Activated CD4-positive, alpha-beta memory T cell treated with anti-CD3 and anti-CD28 coated beads for 36 hours (primary cell): ENCODE data around the gene KCNH4. TPM values are rescaled to one million over a fixed set of nuclear protein-coding genes. Genes with fewer than 3 reads are reported as not detected.

Experiments used
- CTCF ChIA-PET: fragments of 350-600 bp; sonication (Branson Sonifier 250); formaldehyde crosslinking; loops from one replicate; lab custom pipeline; 2021; ENCODE audit warnings: antibody characterized with exemption, inconsistent platforms; lab: Charles Lee
- POLR2A ChIA-PET: fragments of 350-600 bp; sonication (Branson Sonifier 250); formaldehyde crosslinking; loops from one replicate; lab custom pipeline; 2021; ENCODE audit warnings: antibody characterized with exemption; lab: Charles Lee
- DNase-seq: peaks from one replicate; pipeline ENCODE4 v3.0.0-alpha.2; 2020
- H3K27ac Mint-ChIP-seq: one replicate; pipeline ENCODE4 v1.8.0; 2021; ENCODE audit warnings: mixed read lengths
- H3K27me3 Mint-ChIP-seq: one replicate; pipeline ENCODE4 v1.8.0; 2021; ENCODE audit warnings: mixed read lengths
- H3K36me3 Mint-ChIP-seq: one replicate; pipeline ENCODE4 v1.8.0; 2021; ENCODE audit warnings: mixed read lengths
- H3K4me1 Mint-ChIP-seq: one replicate; pipeline ENCODE4 v1.8.0; 2021; ENCODE audit warnings: low read depth, mixed read lengths
- H3K4me3 Mint-ChIP-seq: one replicate; pipeline ENCODE4 v1.8.0; 2021; ENCODE audit warnings: mild to moderate bottlenecking, mixed read lengths
- H3K9me3 Mint-ChIP-seq: one replicate; pipeline ENCODE4 v1.8.0; 2021; ENCODE audit warnings: mixed read lengths
- intact Hi-C: fragments of 100-400 bp; cut with micrococcal nuclease; formaldehyde crosslinking; loops from one replicate; pipeline ENCODE4 v1.15.1; 2023
- total RNA-seq, 2 experiments: library from RNA; stranded (reverse); gene quantifications; one replicate each; pipeline ENCODE4 v1.2.3, GENCODE V29; 2021

KCNH4 gene
- total RNA-seq, 2 experiments from 2014 or later: 0.39 to 0.40 TPM

- CTCF ChIA-PET: no interaction called here
- DNase-seq: no peak
- POLR2A ChIA-PET: no interaction called here
- no peak overlapping the region for H3K4me3 Mint-ChIP-seq
- intact Hi-C loops: no loop called here
- no peaks in the 10 kb centered on the region for H3K9me3 Mint-ChIP-seq
- no peaks in the 10 kb centered on the region for H3K36me3 Mint-ChIP-seq
- H3K27ac Mint-ChIP-seq: no peak overlapping the region
- H3K27me3 Mint-ChIP-seq: peaks cover 2% of the 10 kb centered on the region
- H3K4me1 Mint-ChIP-seq: peaks cover 10% of the 10 kb centered on the region
These were observed 6.7 kb downstream of the KCNH4 start for GRCh38 chr17:42174126-42174783.

GRCh38 chr17:42171831-42172230, 9.1 kb downstream of the KCNH4 start:
- no peaks in the 10 kb centered on the region for H3K36me3 Mint-ChIP-seq
- intact Hi-C loops: no loop called here
- ChIA-PET CTCF (interaction anchor here (0.6 to 1.0 kb wide), 2 partner anchors 235 to 257 kb away, joined by 3 to 5 read pairs; no protein-coding TSS in a partner anchor), POLR2A (no interaction called here)
- H3K4me3 Mint-ChIP-seq: no peak overlapping the region
- H3K4me1 Mint-ChIP-seq: no peaks in the 10 kb centered on the region
- H3K27ac Mint-ChIP-seq: no peak overlapping the region
- no peaks in the 10 kb centered on the region for H3K9me3 Mint-ChIP-seq
- H3K27me3 Mint-ChIP-seq: no peaks in the 10 kb centered on the region
- no peak for DNase-seq

- ChIA-PET POLR2A (no interaction called here), CTCF (no interaction called here)
- H3K4me1 Mint-ChIP-seq: no peaks in the 10 kb centered on the region
- no peaks in the 10 kb centered on the region for H3K27me3 Mint-ChIP-seq
- no peaks in the 10 kb centered on the region for H3K36me3 Mint-ChIP-seq
- intact Hi-C loops: no loop called here
- no peak overlapping the region for H3K27ac Mint-ChIP-seq
- H3K9me3 Mint-ChIP-seq: no peaks in the 10 kb centered on the region
- DNase-seq: no peak
- H3K4me3 Mint-ChIP-seq: no peak overlapping the region
These were observed 11.6 kb downstream of the KCNH4 start for GRCh38 chr17:42169351-42169750.

- no peaks in the 10 kb centered on the region for H3K27me3 Mint-ChIP-seq
- no peak overlapping the region for H3K4me3 Mint-ChIP-seq
- no peak overlapping the region for H3K27ac Mint-ChIP-seq
- intact Hi-C loops: no loop called here
- POLR2A ChIA-PET: no interaction called here
- H3K9me3 Mint-ChIP-seq: no peaks in the 10 kb centered on the region
- DNase-seq: no peak
- H3K4me1 Mint-ChIP-seq: no peaks in the 10 kb centered on the region
- CTCF ChIA-PET: no interaction called here
- no peaks in the 10 kb centered on the region for H3K36me3 Mint-ChIP-seq
These were observed 13.1 kb downstream of the KCNH4 start for GRCh38 chr17:42167807-42168206.

- Mint-ChIP-seq H3K4me1 (no peaks in the 10 kb centered on the region), H3K9me3 (no peaks in the 10 kb centered on the region), H3K36me3 (no peaks in the 10 kb centered on the region), H3K4me3 (no peak overlapping the region), H3K27me3 (no peaks in the 10 kb centered on the region), H3K27ac (no peak overlapping the region)
- POLR2A ChIA-PET: no interaction called here
- CTCF ChIA-PET: no interaction called here
- intact Hi-C loops: no loop called here
- DNase-seq: no peak
These were observed 14.7 kb downstream of the KCNH4 start for GRCh38 chr17:42166196-42166763.

GRCh38 chr17:42165751-42166150, 15.2 kb downstream of the KCNH4 start:
- POLR2A ChIA-PET: no interaction called here
- DNase-seq: no peak
- Mint-ChIP-seq H3K9me3 (no peaks in the 10 kb centered on the region), H3K4me3 (no peak overlapping the region), H3K27me3 (no peaks in the 10 kb centered on the region), H3K36me3 (no peaks in the 10 kb centered on the region), H3K27ac (no peak overlapping the region), H3K4me1 (no peaks in the 10 kb centered on the region)
- intact Hi-C loops: no loop called here
- CTCF ChIA-PET: no interaction called here

GRCh38 chr17:42163696-42164407, 17.1 kb downstream of the KCNH4 start:
- CTCF ChIA-PET: interaction anchor here (0.6 to 2.3 kb wide), 10 partner anchors 15 to 661 kb away, joined by 3 to 10 read pairs (median 4); no protein-coding TSS in a partner anchor
- H3K36me3 Mint-ChIP-seq: no peaks in the 10 kb centered on the region
- no peaks in the 10 kb centered on the region for H3K9me3 Mint-ChIP-seq
- H3K4me3 Mint-ChIP-seq: no peak overlapping the region
- no peak overlapping the region for H3K27ac Mint-ChIP-seq
- intact Hi-C loops: no loop called here
- DNase-seq: no peak
- POLR2A ChIA-PET: no interaction called here
- no peaks in the 10 kb centered on the region for H3K4me1 Mint-ChIP-seq
- no peaks in the 10 kb centered on the region for H3K27me3 Mint-ChIP-seq

- H3K36me3 Mint-ChIP-seq: no peaks in the 10 kb centered on the region
- POLR2A ChIA-PET: no interaction called here
- peak; percentile 71 for DNase-seq
- H3K9me3 Mint-ChIP-seq: no peaks in the 10 kb centered on the region
- no peak overlapping the region for H3K27ac Mint-ChIP-seq
- H3K4me3 Mint-ChIP-seq: no peak overlapping the region
- no peaks in the 10 kb centered on the region for H3K4me1 Mint-ChIP-seq
- H3K27me3 Mint-ChIP-seq: no peaks in the 10 kb centered on the region
- CTCF ChIA-PET: interaction anchor here (0.6 to 2.3 kb wide), 10 partner anchors 14 to 662 kb away, joined by 3 to 10 read pairs (median 4); no protein-coding TSS in a partner anchor
- intact Hi-C loops: no loop called here
These were observed 17.8 kb downstream of the KCNH4 start for GRCh38 chr17:42163113-42163512.

- DNase-seq: no peak
- CTCF ChIA-PET: interaction anchor here (0.8 kb wide), 1 partner anchor 24 kb away, joined by 3 read pairs; no protein-coding TSS in a partner anchor
- Mint-ChIP-seq H3K4me1 (peaks cover 6% of the 10 kb centered on the region), H3K27ac (no peak overlapping the region), H3K36me3 (no peaks in the 10 kb centered on the region), H3K27me3 (no peaks in the 10 kb centered on the region), H3K9me3 (no peaks in the 10 kb centered on the region), H3K4me3 (no peak overlapping the region)
- POLR2A ChIA-PET: no interaction called here
- intact Hi-C loops: no loop called here
These were observed 20.4 kb downstream of the KCNH4 start for GRCh38 chr17:42160531-42160910.

GRCh38 chr17:42159796-42160530, 21.0 kb downstream of the KCNH4 start:
- H3K27ac Mint-ChIP-seq: no peak overlapping the region
- ChIA-PET CTCF (interaction anchor here (0.8 kb wide), 1 partner anchor 25 kb away, joined by 3 read pairs; no protein-coding TSS in a partner anchor), POLR2A (no interaction called here)
- no peak for DNase-seq
- H3K4me1 Mint-ChIP-seq: peaks cover 6% of the 10 kb centered on the region
- intact Hi-C loops: loop anchor here (5.0 kb wide), 1 partner anchor 48 kb away; the partner anchor contains the start of gene DHX58
- no peaks in the 10 kb centered on the region for H3K9me3 Mint-ChIP-seq
- no peaks in the 10 kb centered on the region for H3K36me3 Mint-ChIP-seq
- no peak overlapping the region for H3K4me3 Mint-ChIP-seq
- H3K27me3 Mint-ChIP-seq: no peaks in the 10 kb centered on the region

GRCh38 chr17:42155614-42156045, 25.3 kb downstream of the KCNH4 start:
- Mint-ChIP-seq H3K4me3 (peak overlapping the region; percentile 86), H3K27me3 (no peaks in the 10 kb centered on the region), H3K36me3 (peaks cover 3% of the 10 kb centered on the region), H3K27ac (no peak overlapping the region), H3K9me3 (no peaks in the 10 kb centered on the region), H3K4me1 (peaks cover 34% of the 10 kb centered on the region)
- ChIA-PET CTCF (interaction anchor here (0.7 to 2.8 kb wide), 2 partner anchors 26 to 112 kb away, joined by 3 to 7 read pairs; partner anchors contain the start of gene KCNH4), POLR2A (interaction anchor here (0.8 kb wide), 1 partner anchor 17 kb away, joined by 3 read pairs; no protein-coding TSS in a partner anchor)
- no peak for DNase-seq
- intact Hi-C loops: loop anchor here (2.0 to 5.0 kb wide), 4 partner anchors 23 to 189 kb away; partner anchors contain the start of genes CNP, DHX58 and KCNH4
